Caco-2 (cell line): ENCODE results near the gene TEX54. TPM values are rescaled to one million over a fixed set of nuclear protein-coding genes. Genes with fewer than 3 reads are reported as not detected.

Source experiments
- BruUV-seq: library from RNA; stranded (reverse); fragments of 400-500 nt; replicated peaks from 2 replicates; lab custom pipeline; 2021; lab: Mats Ljungman, UMichigan
- CTCF ChIA-PET: fragments of 300-600 bp; sonication (Branson Sonifier 250); formaldehyde crosslinking; loops from one replicate; lab custom pipeline; 2022; ENCODE audit warnings: antibody characterized with exemption; lab: Charles Lee
- POLR2A ChIA-PET: fragments of 300-600 bp; sonication (Branson Sonifier 250); formaldehyde crosslinking; loops from one replicate; lab custom pipeline; 2022; ENCODE audit warnings: antibody characterized with exemption; lab: Charles Lee
- DNase-seq, 2 experiments: peaks; one replicate each; pipeline versions ENCODE4 v3.0.0 to v3.0.0-alpha.2; 2020 to 2022
- H3K27me3 ChIP-seq: replicated peaks from 2 replicates; pipeline ENCODE4 v1.6.0; 2011; ENCODE audit warnings: low read length; ENCODE audit not compliant: control insufficient read depth, insufficient read depth
- H3K36me3 ChIP-seq: 2 replicates; pipeline ENCODE4 v1.5.1; 2011; ENCODE audit warnings: low read length; ENCODE audit not compliant: control insufficient read depth, insufficient read depth
- H3K4me1 ChIP-seq: fragments of 250-450 bp; sonication (Bioruptor Pico); 2 replicates; pipeline ENCODE4 v1.5.1; 2020; ENCODE audit warnings: mild to moderate bottlenecking
- H3K4me3 ChIP-seq: 2 replicates; pipeline ENCODE4 v1.5.1; 2011; ENCODE audit warnings: low read depth, mild to moderate bottlenecking, control low read depth, low read length
- H3K9me3 ChIP-seq: fragments of 250-450 bp; sonication (Bioruptor Pico); 2 replicates; pipeline ENCODE4 v1.5.1; 2020; ENCODE audit warnings: mild to moderate bottlenecking, moderate library complexity
- H3K27ac Mint-ChIP-seq: one replicate; pipeline ENCODE4 v1.8.0; 2022; ENCODE audit warnings: mixed read lengths; ENCODE audit not compliant: unreplicated experiment
- H3K27me3 Mint-ChIP-seq: one replicate; pipeline ENCODE4 v1.8.0; 2022; ENCODE audit warnings: mixed read lengths; ENCODE audit not compliant: insufficient read depth, unreplicated experiment
- H3K36me3 Mint-ChIP-seq: one replicate; pipeline ENCODE4 v1.8.0; 2022; ENCODE audit warnings: mild to moderate bottlenecking, mixed read lengths; ENCODE audit not compliant: insufficient read depth, unreplicated experiment
- H3K4me1 Mint-ChIP-seq: one replicate; pipeline ENCODE4 v1.8.0; 2022; ENCODE audit warnings: low read depth, mixed read lengths; ENCODE audit not compliant: unreplicated experiment
- H3K4me3 Mint-ChIP-seq: one replicate; pipeline ENCODE4 v1.8.0; 2022; ENCODE audit warnings: mild to moderate bottlenecking, moderate library complexity, mixed read lengths; ENCODE audit not compliant: unreplicated experiment
- H3K9me3 Mint-ChIP-seq: one replicate; pipeline ENCODE4 v1.8.0; 2022; ENCODE audit warnings: mixed read lengths; ENCODE audit not compliant: unreplicated experiment
- CTCF ChIP-seq, 2 experiments: fragments of 200-600 bp in 1 of 2; IDR thresholded peaks; 1 replicate in 1 of 2; 2 replicates in 1 of 2; pipeline versions ENCODE4 v1.5.1 to v1.8.0; 2011 to 2022; ENCODE audit warnings: antibody characterized with exemption in 1 of 2, control low read depth in 1 of 2, inconsistent platforms in 1 of 2, low read depth in 1 of 2, low read length in 1 of 2, mild to moderate bottlenecking in 1 of 2, moderate library complexity in 1 of 2; ENCODE audit not compliant: insufficient read depth in 1 of 2, severe bottlenecking in 1 of 2, unreplicated experiment in 1 of 2
- intact Hi-C: fragments of 100-400 bp; cut with micrococcal nuclease; formaldehyde crosslinking; loops from one replicate; pipeline ENCODE4 v1.10.0; 2022; ENCODE audit not compliant: unreplicated experiment
- total RNA-seq: library from RNA; stranded (reverse); gene quantifications from 2 replicates; pipeline ENCODE4 v1.2.3, GENCODE V29; 2022

Gene TEX54
- total RNA-seq, 1 experiment from 2014 or later: 0.95 TPM

DNA sequence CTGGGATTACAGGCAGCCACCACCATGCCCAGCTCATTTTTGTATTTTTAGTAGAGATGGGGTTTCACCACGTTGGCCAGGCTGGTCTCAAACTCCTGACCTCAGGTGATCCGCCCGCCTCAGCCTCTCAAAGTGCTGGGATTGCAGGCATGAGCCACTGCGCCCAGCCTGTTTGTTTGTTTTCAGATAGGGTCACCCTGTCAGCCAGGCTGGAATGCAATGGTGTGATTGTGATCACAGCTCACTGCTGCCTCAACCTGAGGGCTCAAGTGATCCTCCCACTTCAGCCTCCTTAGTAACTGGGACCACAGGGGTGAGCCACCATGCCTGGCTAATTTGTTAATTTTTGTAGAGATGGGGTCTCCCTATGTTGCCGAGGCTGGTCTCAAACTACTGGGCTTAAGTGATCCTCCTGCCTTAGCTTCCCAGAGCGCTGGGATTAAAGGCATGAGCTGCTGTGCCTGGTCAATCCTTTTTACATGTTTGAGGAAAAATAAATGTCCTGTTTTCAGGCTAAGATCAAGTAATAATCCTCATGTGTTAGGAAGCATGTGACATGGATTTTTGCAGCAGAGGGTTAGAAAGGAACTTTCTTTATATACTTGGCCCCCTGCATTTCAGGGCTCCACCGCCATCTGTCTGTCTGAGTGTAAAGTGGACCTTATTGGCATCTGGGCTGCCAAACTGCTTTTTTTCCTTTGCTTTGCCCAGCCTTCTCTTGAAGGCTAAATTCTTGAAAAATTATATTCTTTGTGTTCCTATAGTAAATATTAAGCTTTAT, 43.2 kb upstream of the TEX54 start:
- H3K36me3 ChIP-seq: no peaks in the 10 kb centered on the region
- H3K4me1 ChIP-seq: peaks cover 34% of the 10 kb centered on the region
- no peaks in the 10 kb centered on the region for H3K9me3 Mint-ChIP-seq
- CTCF ChIA-PET: interaction anchor here (1.1 to 1.2 kb wide), 2 partner anchors 30 to 89 kb away, joined by 3 to 6 read pairs; partner anchors contain the start of gene TMEM179B
- no peak overlapping the region for H3K4me3 ChIP-seq
- no peak overlapping the region for H3K4me3 Mint-ChIP-seq
- peaks cover 86% of the 10 kb centered on the region for H3K36me3 Mint-ChIP-seq
- POLR2A ChIA-PET: interaction anchor here (1.0 to 1.2 kb wide), 2 partner anchors 20 to 34 kb away, joined by 6 to 7 read pairs; no protein-coding TSS in a partner anchor
- no peaks in the 10 kb centered on the region for H3K9me3 ChIP-seq
- BruUV-seq: no TSS peak
- peak; percentile 65 to 74 for DNase-seq
- H3K4me1 Mint-ChIP-seq: peaks cover 20% of the 10 kb centered on the region
- no peaks in the 10 kb centered on the region for H3K27me3 Mint-ChIP-seq
- peak overlapping the region; percentile 50 for H3K27ac Mint-ChIP-seq
- intact Hi-C loops: no loop called here
- TF ChIP-seq CTCF (IDR thresholded peaks at IDR 0.05; ENCODE audit: insufficient read depth in 1 of 2, low read depth in 1 of 2, low read length in 1 of 2, severe bottlenecking in 1 of 2, unreplicated experiment in 1 of 2): peak in 1 of 2 experiments; percentile 9
- H3K27me3 ChIP-seq: no peaks in the 10 kb centered on the region

GRCh38 chr11:62874851-62875250, 42.2 kb upstream of the TEX54 start:
- Mint-ChIP-seq H3K27me3 (no peaks in the 10 kb centered on the region), H3K36me3 (peaks cover 86% of the 10 kb centered on the region), H3K27ac (no peak overlapping the region), H3K4me1 (peaks cover 13% of the 10 kb centered on the region), H3K9me3 (no peaks in the 10 kb centered on the region), H3K4me3 (no peak overlapping the region)
- peaks cover 27% of the 10 kb centered on the region for H3K4me1 ChIP-seq
- CTCF ChIA-PET: no interaction called here
- intact Hi-C loops: no loop called here
- TF ChIP-seq CTCF (IDR thresholded peaks at IDR 0.05; ENCODE audit: insufficient read depth in 1 of 2, low read depth in 1 of 2, low read length in 1 of 2, severe bottlenecking in 1 of 2, unreplicated experiment in 1 of 2): no peak
- H3K9me3 ChIP-seq: no peaks in the 10 kb centered on the region
- no TSS peak for BruUV-seq
- H3K27me3 ChIP-seq: no peaks in the 10 kb centered on the region
- no peak for DNase-seq
- no peaks in the 10 kb centered on the region for H3K36me3 ChIP-seq
- POLR2A ChIA-PET: interaction anchor here (1.2 kb wide), 1 partner anchor 33 kb away, joined by 6 read pairs; no protein-coding TSS in a partner anchor
- no peak overlapping the region for H3K4me3 ChIP-seq

DNA sequence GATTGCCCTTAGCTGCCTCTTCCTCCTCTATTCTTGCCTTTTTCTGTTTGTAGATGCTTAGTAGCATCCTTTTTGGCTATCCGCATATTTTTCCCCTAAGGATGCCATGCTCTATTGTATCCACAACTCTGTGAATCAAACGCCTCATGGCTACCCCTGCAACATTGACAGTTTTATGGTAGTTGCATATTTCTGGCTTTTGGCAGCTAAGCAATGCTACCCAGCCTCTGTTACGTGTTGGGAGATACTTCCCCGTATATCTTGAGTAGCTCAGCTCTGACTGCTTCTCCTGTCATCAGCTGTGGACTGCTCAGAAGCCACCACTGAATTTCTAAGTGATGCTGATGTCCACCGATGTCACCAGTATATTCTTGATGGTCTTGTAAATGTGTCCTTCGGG, 33.0 kb upstream of the TEX54 start:
- H3K36me3 Mint-ChIP-seq: peaks cover 80% of the 10 kb centered on the region
- no peak for TF ChIP-seq CTCF (IDR thresholded peaks at IDR 0.05; ENCODE audit: insufficient read depth in 1 of 2, low read depth in 1 of 2, low read length in 1 of 2, severe bottlenecking in 1 of 2, unreplicated experiment in 1 of 2)
- H3K9me3 Mint-ChIP-seq: no peaks in the 10 kb centered on the region
- intact Hi-C loops: no loop called here
- H3K4me1 Mint-ChIP-seq: peaks cover 19% of the 10 kb centered on the region
- no peak overlapping the region for H3K27ac Mint-ChIP-seq
- Histone ChIP-seq H3K4me1 (peaks cover 8% of the 10 kb centered on the region), H3K27me3 (no peaks in the 10 kb centered on the region), H3K9me3 (no peaks in the 10 kb centered on the region), H3K36me3 (no peaks in the 10 kb centered on the region), H3K4me3 (no peak overlapping the region)
- no peaks in the 10 kb centered on the region for H3K27me3 Mint-ChIP-seq
- no peak for DNase-seq
- ChIA-PET CTCF (interaction anchor here (0.6 kb wide), 1 partner anchor 79 kb away, joined by 3 read pairs; no protein-coding TSS in a partner anchor), POLR2A (interaction anchor here (0.6 kb wide), 1 partner anchor 33 kb away, joined by 6 read pairs; no protein-coding TSS in a partner anchor)
- no TSS peak for BruUV-seq
- H3K4me3 Mint-ChIP-seq: no peak overlapping the region
